K562 (cell line): ENCODE results near the gene MED13L.

Experiments used
- ATF1 ChIP-seq, 2 experiments: fragments of 450-650 bp in 1 of 2; IDR thresholded peaks; 2 replicates each; pipeline ENCODE4 v1.6.1; 2016; ENCODE audit warnings: missing compliant biosample characterization in 1 of 2, missing genetic modification characterization in 1 of 2
- CBFB ChIP-seq: sonication (generic); formaldehyde crosslinking; IDR thresholded peaks from 2 replicates; pipeline ENCODE4 v1.4.0; 2020; ENCODE audit warnings: mild to moderate bottlenecking, missing genetic modification reagents
- CTCF ChIP-seq, 3 experiments: IDR thresholded peaks in 2 of 3; conservative IDR thresholded peaks in 1 of 3; 2 replicates each; pipeline ENCODE4 v1.5.1; 2011 to 2012; ENCODE audit warnings: low read length in 3 of 3, mild to moderate bottlenecking in 3 of 3, control low read depth in 2 of 3, improper control_type of control experiment in 1 of 3, inconsistent platforms in 1 of 3, low read depth in 1 of 3, mixed read lengths in 1 of 3, moderate library complexity in 1 of 3; ENCODE audit not compliant: insufficient read depth in 2 of 3
- SMARCA5 ChIP-seq: fragments of 450-650 bp; IDR thresholded peaks from 2 replicates; pipeline ENCODE4 v1.6.1; 2016
- STAT6 ChIP-seq: sonication (generic); formaldehyde crosslinking; IDR thresholded peaks from 2 replicates; pipeline ENCODE4 v1.8.1; 2023; ENCODE audit warnings: mild to moderate bottlenecking, missing genetic modification reagents
- U2AF1 ChIP-seq: fragments of 200-400 bp; formaldehyde crosslinking; optimal IDR thresholded peaks from 2 replicates; pipeline ENCODE3; 2017; ENCODE audit warnings: mild to moderate bottlenecking, low read depth, low read length, moderate library complexity
- ZBTB11 ChIP-seq, 3 experiments: fragments of 200-800 bp in 1 of 3; fragments of 250-450 bp in 1 of 3; fragments of 450-650 bp in 1 of 3; sonication (Bioruptor Pico) in 1 of 3; sonication (Bioruptor generic) in 1 of 3; formaldehyde crosslinking in 1 of 3; IDR thresholded peaks; 2 replicates each; pipeline versions ENCODE4 v1.6.1 to v1.8.0; 2016 to 2022; ENCODE audit warnings: mild to moderate bottlenecking in 2 of 3, missing genetic modification characterization in 2 of 3, missing compliant biosample characterization in 1 of 3, moderate library complexity in 1 of 3
- ZNF311 ChIP-seq: fragments of 250-450 bp; sonication (Bioruptor Pico); IDR thresholded peaks from 2 replicates; pipeline ENCODE4 v1.4.0; 2020; ENCODE audit warnings: mild to moderate bottlenecking, moderate library complexity

GRCh38 chr12:116048879-116049278, 228.6 kb downstream of the MED13L start:
- TF ChIP-seq ATF1 (CRISPR knock-in tag; IDR thresholded peaks at IDR 0.05) (no peak), ATF1 (tag; IDR thresholded peaks at IDR 0.05) (no peak), CTCF (IDR thresholded peaks at IDR 0.05 in 2 of 3, conservative IDR thresholded peaks at IDR 0.05 in 1 of 3; ENCODE audit: insufficient read depth in 2 of 3, low read depth in 1 of 3, low read length in 3 of 3) (no peak), STAT6 (CRISPR knock-in tag) (no peak), SMARCA5 (no peak), ZBTB11 (CRISPR knock-in tag; IDR thresholded peaks at IDR 0.05) (no peak), U2AF1 (no peak), CBFB (CRISPR knock-in tag) (no peak), ZNF311 (CRISPR knock-in tag) (no peak)
